Measurements from ENCODE around the gene DHRS4.

DHRS4 gene

DNA sequence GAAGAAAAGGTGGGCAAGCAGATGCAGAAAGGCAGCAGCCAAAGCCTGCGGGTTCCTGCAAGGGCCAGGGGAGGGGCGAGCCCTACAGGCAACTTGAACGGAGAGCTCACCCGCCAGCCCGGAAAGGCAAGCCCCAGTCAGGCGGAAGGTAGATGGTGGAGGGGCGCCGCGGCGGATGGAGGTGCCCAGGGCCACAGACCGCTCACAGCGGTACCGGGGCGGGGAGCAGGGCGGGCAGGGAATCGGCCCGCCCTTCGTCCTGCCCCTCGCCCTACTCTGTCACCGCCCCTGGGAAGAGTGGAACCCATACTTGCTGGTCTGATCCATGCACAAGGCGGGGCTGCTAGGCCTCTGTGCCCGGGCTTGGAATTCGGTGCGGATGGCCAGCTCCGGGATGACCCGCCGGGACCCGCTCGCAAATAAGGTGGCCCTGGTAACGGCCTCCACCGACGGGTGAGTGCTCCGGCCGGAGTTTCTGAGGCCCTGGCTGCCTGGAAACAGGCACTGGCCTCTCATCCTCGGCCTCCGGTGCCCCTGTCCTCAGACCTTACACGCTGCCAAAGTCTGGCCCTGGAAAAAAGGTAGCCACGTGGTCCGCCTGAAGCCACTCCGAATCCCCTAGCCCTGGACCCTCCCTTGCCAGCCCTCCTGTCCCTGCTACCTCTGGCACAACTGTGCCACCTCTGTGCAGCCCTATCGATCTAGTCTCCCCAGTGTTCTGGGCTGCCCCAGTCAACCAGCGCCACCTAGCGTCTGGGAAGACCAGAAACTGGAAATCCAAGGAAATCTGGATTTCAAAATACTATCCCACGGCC is at the start of gene DHRS4:
Gene DHRS4 (plus strand): TSS at position 307 of the 815 bp plus-strand sequence. CDS start 19 bp downstream, at position 326.
- H3K9ac ChIP-seq (ENCODE audit: low read length) = peak within 1 kb of the TSS; percentile 80
- peak within 1 kb of the TSS; percentile 17 for H3K27ac ChIP-seq (ENCODE audit: low read depth, low read length, poor library complexity, severe bottlenecking)
- H2AFZ ChIP-seq (ENCODE audit: low read length) = no peak within 1 kb of the TSS

GRCh38 chr14:23910101-23910875 is 43.3 kb upstream of the DHRS4 start:
- H3K4me2 ChIP-seq (ENCODE audit: low read length) = no peak overlapping the region
- H3K4me3 ChIP-seq (ENCODE audit: low read depth, low read length, poor library complexity, severe bottlenecking) = no peak overlapping the region
- no peaks in the 10 kb centered on the region for H3F3A ChIP-seq (ENCODE audit: insufficient read depth, low read length)
- H2AFZ ChIP-seq (ENCODE audit: low read length) = no peak overlapping the region
- no peaks in the 10 kb centered on the region for H3K9me2 ChIP-seq (ENCODE audit: low read depth, low read length)
- no peak overlapping the region for H3K9ac ChIP-seq (ENCODE audit: low read length)
- no peak for TF ChIP-seq EZH2 (IDR thresholded peaks at IDR 0.05; ENCODE audit: borderline replicate concordance, low read length)
- TF ChIP-seq, protein P1, sequence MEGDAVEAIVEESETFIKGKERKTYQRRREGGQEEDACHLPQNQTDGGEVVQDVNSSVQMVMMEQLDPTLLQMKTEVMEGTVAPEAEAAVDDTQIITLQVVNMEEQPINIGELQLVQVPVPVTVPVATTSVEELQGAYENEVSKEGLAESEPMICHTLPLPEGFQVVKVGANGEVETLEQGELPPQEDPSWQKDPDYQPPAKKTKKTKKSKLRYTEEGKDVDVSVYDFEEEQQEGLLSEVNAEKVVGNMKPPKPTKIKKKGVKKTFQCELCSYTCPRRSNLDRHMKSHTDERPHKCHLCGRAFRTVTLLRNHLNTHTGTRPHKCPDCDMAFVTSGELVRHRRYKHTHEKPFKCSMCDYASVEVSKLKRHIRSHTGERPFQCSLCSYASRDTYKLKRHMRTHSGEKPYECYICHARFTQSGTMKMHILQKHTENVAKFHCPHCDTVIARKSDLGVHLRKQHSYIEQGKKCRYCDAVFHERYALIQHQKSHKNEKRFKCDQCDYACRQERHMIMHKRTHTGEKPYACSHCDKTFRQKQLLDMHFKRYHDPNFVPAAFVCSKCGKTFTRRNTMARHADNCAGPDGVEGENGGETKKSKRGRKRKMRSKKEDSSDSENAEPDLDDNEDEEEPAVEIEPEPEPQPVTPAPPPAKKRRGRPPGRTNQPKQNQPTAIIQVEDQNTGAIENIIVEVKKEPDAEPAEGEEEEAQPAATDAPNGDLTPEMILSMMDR (IDR thresholded peaks at IDR 0.05; ENCODE audit: low read length) = peak; percentile 59
- no peaks in the 10 kb centered on the region for H3K79me2 ChIP-seq (ENCODE audit: insufficient read depth, low read length)
- H3K4me1 ChIP-seq (ENCODE audit: insufficient read depth, low read length, severe bottlenecking) = no peaks in the 10 kb centered on the region
- H3K27me3 ChIP-seq (ENCODE audit: insufficient read depth, low read length) = no peaks in the 10 kb centered on the region
- H3K36me3 ChIP-seq (ENCODE audit: insufficient read depth, low read length) = no peaks in the 10 kb centered on the region
- no peak overlapping the region for H3K27ac ChIP-seq (ENCODE audit: low read depth, low read length, poor library complexity, severe bottlenecking)
- H3K9me3 ChIP-seq (ENCODE audit: low read length) = no peaks in the 10 kb centered on the region
- no peaks in the 10 kb centered on the region for H4K20me1 ChIP-seq (ENCODE audit: insufficient read depth, low read length)

More for the DNA sequence above, at the start of gene DHRS4:
- H3K4me2 ChIP-seq (ENCODE audit: low read length) = peak within 1 kb of the TSS; percentile 73
- H3K36me3 ChIP-seq (ENCODE audit: insufficient read depth, low read length) = no peaks in the 10 kb centered on the region; the same call in 1 of the 2 replicates
- peak within 1 kb of the TSS; percentile 85 for H3K4me3 ChIP-seq (ENCODE audit: low read depth, low read length, poor library complexity, severe bottlenecking)
- H3F3A ChIP-seq (ENCODE audit: insufficient read depth, low read length) = no peaks in the 10 kb centered on the region
- H4K20me1 ChIP-seq (ENCODE audit: insufficient read depth, low read length) = no peaks in the 10 kb centered on the region
- TF ChIP-seq EZH2 (IDR thresholded peaks at IDR 0.05; ENCODE audit: borderline replicate concordance, low read length) = no peak
- TF ChIP-seq, protein P1 (IDR thresholded peaks at IDR 0.05; ENCODE audit: low read length) = peak; percentile 93
- H3K9me3 ChIP-seq (ENCODE audit: low read length) = no peaks in the 10 kb centered on the region
- H3K79me2 ChIP-seq (ENCODE audit: insufficient read depth, low read length) = no peaks in the 10 kb centered on the region
- peaks cover 16% of the 10 kb centered on the region for H3K4me1 ChIP-seq (ENCODE audit: insufficient read depth, low read length, severe bottlenecking)
- H3K9me2 ChIP-seq (ENCODE audit: low read depth, low read length) = no peaks in the 10 kb centered on the region
- H3K27me3 ChIP-seq (ENCODE audit: insufficient read depth, low read length) = no peaks in the 10 kb centered on the region

DNA sequence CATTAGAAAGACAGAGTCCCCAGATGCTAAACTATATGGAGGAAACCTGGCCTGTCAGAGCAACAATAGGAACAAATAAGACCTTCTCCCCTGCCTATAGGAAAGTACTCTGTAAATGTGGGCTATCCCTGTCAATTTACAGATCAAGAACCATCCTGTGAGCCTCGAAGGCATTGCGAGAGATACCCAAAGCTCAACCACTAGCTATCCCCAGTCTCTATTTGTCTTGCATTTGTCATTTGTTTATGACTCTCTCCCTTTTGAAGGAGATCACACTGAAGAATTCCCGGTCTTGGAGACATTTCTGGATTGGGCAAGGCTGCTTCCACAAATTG is 42.7 kb upstream of the DHRS4 start:
- no peak overlapping the region for H3K9ac ChIP-seq (ENCODE audit: low read length)
- no peak overlapping the region for H2AFZ ChIP-seq (ENCODE audit: low read length)
- no peaks in the 10 kb centered on the region for H3K27me3 ChIP-seq (ENCODE audit: insufficient read depth, low read length)
- H3K9me2 ChIP-seq (ENCODE audit: low read depth, low read length) = no peaks in the 10 kb centered on the region
- no peaks in the 10 kb centered on the region for H3K9me3 ChIP-seq (ENCODE audit: low read length)
- H3K4me1 ChIP-seq (ENCODE audit: insufficient read depth, low read length, severe bottlenecking) = no peaks in the 10 kb centered on the region
- TF ChIP-seq, protein P1 (IDR thresholded peaks at IDR 0.05; ENCODE audit: low read length) = no peak
- TF ChIP-seq EZH2 (IDR thresholded peaks at IDR 0.05; ENCODE audit: borderline replicate concordance, low read length) = no peak
- H3K4me2 ChIP-seq (ENCODE audit: low read length) = no peak overlapping the region
- H3K36me3 ChIP-seq (ENCODE audit: insufficient read depth, low read length) = no peaks in the 10 kb centered on the region
- H4K20me1 ChIP-seq (ENCODE audit: insufficient read depth, low read length) = no peaks in the 10 kb centered on the region
- H3K79me2 ChIP-seq (ENCODE audit: insufficient read depth, low read length) = no peaks in the 10 kb centered on the region
- H3K4me3 ChIP-seq (ENCODE audit: low read depth, low read length, poor library complexity, severe bottlenecking) = no peak overlapping the region
- no peaks in the 10 kb centered on the region for H3F3A ChIP-seq (ENCODE audit: insufficient read depth, low read length)
- no peak overlapping the region for H3K27ac ChIP-seq (ENCODE audit: low read depth, low read length, poor library complexity, severe bottlenecking)
